Measurements from ENCODE around the gene PDGFD. TPM values are rescaled to one million over a fixed set of nuclear protein-coding genes. Genes with fewer than 3 reads are reported as not detected.

PDGFD gene
- total RNA-seq, 2 donors from 2014 or later, result 14.4 to 27.8 TPM

- Histone ChIP-seq H3K4me3 (no peak overlapping the region), H3K36me3 (no peaks in the 10 kb centered on the region), H3K9me3 (no peaks in the 10 kb centered on the region), H3K27ac (no peak overlapping the region), H3K27me3 (no peaks in the 10 kb centered on the region), H3K4me1 (no peaks in the 10 kb centered on the region)
- TF ChIP-seq, protein P1, sequence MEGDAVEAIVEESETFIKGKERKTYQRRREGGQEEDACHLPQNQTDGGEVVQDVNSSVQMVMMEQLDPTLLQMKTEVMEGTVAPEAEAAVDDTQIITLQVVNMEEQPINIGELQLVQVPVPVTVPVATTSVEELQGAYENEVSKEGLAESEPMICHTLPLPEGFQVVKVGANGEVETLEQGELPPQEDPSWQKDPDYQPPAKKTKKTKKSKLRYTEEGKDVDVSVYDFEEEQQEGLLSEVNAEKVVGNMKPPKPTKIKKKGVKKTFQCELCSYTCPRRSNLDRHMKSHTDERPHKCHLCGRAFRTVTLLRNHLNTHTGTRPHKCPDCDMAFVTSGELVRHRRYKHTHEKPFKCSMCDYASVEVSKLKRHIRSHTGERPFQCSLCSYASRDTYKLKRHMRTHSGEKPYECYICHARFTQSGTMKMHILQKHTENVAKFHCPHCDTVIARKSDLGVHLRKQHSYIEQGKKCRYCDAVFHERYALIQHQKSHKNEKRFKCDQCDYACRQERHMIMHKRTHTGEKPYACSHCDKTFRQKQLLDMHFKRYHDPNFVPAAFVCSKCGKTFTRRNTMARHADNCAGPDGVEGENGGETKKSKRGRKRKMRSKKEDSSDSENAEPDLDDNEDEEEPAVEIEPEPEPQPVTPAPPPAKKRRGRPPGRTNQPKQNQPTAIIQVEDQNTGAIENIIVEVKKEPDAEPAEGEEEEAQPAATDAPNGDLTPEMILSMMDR (IDR thresholded peaks at IDR 0.05), result no peak
- DNase-seq (ENCODE audit: low spot score), result no peak
Observed at GRCh38 chr11:103928802-103929161, 235.2 kb downstream of the PDGFD start.

- H3K36me3 ChIP-seq, result no peaks in the 10 kb centered on the region
- TF ChIP-seq, protein P1 (IDR thresholded peaks at IDR 0.05), result no peak
- no peak overlapping the region for H3K27ac ChIP-seq
- DNase-seq (ENCODE audit: low spot score), result no peak
- no peak overlapping the region for H3K4me3 ChIP-seq
- H3K4me1 ChIP-seq, result no peaks in the 10 kb centered on the region
- no peaks in the 10 kb centered on the region for H3K27me3 ChIP-seq
- no peaks in the 10 kb centered on the region for H3K9me3 ChIP-seq
Observed at GRCh38 chr11:103928040-103928801, 235.7 kb downstream of the PDGFD start.

DNA sequence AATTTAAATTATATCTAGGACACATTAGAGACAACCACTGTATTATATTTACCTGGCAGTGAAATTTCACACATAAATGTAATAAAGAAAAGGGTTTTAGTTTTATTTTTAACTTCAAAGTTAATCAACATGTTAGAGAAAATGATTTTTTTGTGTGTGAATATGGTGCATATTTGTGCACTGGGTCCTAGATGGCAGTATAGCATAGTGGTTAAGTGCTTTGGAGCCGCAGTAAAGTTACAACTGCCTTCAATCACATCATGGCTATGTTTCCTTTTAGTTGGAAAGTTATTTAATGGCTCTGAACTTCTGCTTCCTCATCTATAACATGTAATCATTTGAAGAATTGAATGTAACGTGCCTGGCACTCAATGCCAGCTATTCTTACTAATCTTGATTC is 236.4 kb downstream of the PDGFD start:
- no peaks in the 10 kb centered on the region for H3K27me3 ChIP-seq
- DNase-seq (ENCODE audit: low spot score), result no peak
- H3K4me3 ChIP-seq, result no peak overlapping the region
- H3K9me3 ChIP-seq, result no peaks in the 10 kb centered on the region
- H3K36me3 ChIP-seq, result no peaks in the 10 kb centered on the region
- H3K4me1 ChIP-seq, result no peaks in the 10 kb centered on the region
- TF ChIP-seq, protein P1 (IDR thresholded peaks at IDR 0.05), result no peak
- no peak overlapping the region for H3K27ac ChIP-seq

DNA sequence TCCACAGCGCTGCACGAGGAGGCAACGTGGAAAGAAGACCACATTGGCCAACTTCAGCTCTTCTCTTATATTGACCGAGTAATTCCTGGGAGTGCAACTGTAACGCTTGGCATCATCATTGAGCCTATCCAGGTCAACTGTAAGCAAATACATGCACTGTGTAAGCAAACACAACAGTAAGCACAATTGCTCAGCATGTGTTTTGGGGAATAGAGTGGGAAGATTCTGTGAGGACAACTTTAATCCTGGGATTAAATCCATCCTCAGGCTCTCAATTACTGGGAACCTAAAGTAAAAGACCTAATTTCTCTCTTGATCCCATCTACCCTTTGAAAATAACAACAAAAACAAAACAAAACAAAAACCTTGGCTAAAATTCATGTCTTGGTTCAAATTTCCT is 237.0 kb downstream of the PDGFD start:
- no peaks in the 10 kb centered on the region for H3K9me3 ChIP-seq
- TF ChIP-seq, protein P1 (IDR thresholded peaks at IDR 0.05), result no peak
- no peak overlapping the region for H3K4me3 ChIP-seq
- H3K36me3 ChIP-seq, result no peaks in the 10 kb centered on the region
- no peak overlapping the region for H3K27ac ChIP-seq
- DNase-seq (ENCODE audit: low spot score), result no peak
- H3K4me1 ChIP-seq, result no peaks in the 10 kb centered on the region
- H3K27me3 ChIP-seq, result no peaks in the 10 kb centered on the region

- no peaks in the 10 kb centered on the region for H3K4me1 ChIP-seq
- no peak overlapping the region for H3K4me3 ChIP-seq
- H3K27me3 ChIP-seq, result no peaks in the 10 kb centered on the region
- TF ChIP-seq, protein P1 (IDR thresholded peaks at IDR 0.05), result no peak
- no peak overlapping the region for H3K27ac ChIP-seq
- H3K36me3 ChIP-seq, result no peaks in the 10 kb centered on the region
- DNase-seq (ENCODE audit: low spot score), result no peak
- no peaks in the 10 kb centered on the region for H3K9me3 ChIP-seq
Observed at GRCh38 chr11:103924166-103925013, 239.6 kb downstream of the PDGFD start.

Data from right atrium auricular region (tissue), 2 donors.